Activated T-cell treated with anti-CD3 and anti-CD28 coated beads for 48 hours (primary cell): ENCODE data around the gene EEFSEC.
"Not testable (repeated sequence)": the region's sequence is repeated elsewhere in the genome, so short reads cannot be mapped to it uniquely, and the experiment has no call there.

Experiments
- DNase-seq: peaks from one replicate; pipeline ENCODE4 v3.0.0-alpha.2; 2020; ENCODE audit warnings: low read depth

Gene EEFSEC

GRCh38 chr3:128152419-128153155 is 694 bp upstream of the EEFSEC start:
- DNase-seq = no peak

DNA sequence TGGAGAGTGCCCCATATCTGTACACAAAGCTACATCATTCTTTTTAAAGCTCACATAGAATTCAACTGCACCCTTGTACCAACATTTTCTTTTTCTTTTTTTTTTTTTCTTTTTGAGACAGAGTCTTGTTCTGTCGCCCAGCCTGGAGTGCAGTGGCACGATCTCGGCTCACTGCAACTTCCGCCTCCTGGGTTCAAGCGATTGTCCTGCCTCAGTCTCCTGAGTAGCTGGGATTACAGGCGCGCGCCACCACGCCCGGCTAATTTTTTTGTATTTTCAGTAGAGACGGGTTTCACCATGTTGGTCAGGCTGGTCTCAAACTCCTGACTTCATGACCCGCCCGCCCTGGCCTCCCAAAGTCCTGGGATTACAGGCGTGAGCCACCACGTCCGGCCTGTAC is 1.1 kb downstream of the EEFSEC start:
- DNase-seq = not testable (repeated sequence)

- DNase-seq = no peak
Observed at GRCh38 chr3:128155616-128156360, 2.5 kb downstream of the EEFSEC start.

DNA sequence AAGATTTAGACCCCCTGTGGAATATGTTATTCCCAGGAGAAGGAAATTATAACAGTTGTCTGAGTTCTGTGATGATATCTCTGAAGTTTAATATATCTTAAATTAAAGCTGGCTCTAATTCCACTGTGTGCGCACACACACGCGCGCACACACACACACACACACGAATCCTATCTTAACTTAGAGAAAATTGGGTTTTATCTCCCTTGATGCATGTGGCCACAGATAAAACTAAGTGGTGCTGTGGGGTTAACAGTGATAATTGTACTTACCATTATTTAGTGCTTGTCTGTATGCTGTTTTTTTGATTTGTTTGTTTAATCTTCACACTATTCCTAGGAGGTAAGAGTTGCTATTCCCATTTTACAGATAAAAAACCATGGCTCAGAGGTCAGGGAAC is 7.4 kb downstream of the EEFSEC start:
- no peak for DNase-seq

DNA sequence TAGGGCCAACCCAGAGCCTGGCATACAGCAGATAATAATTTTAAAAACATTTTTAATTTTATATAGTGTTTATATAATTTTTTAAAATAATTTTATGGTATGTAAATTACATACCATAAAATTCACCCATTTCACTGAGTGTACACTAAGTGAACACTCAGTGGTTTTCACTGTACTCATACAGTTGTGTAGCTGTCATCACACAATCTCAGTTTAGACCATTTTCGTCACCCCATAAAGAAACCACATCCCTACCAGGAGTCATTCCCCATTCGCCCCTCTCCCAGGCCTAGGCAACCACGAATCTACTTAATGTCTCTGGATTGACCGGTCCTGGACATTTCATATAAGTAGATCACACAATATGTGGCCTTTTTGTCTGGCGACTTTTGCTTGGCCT is 10.2 kb downstream of the EEFSEC start:
- no peak for DNase-seq

- DNase-seq = no peak
Observed at GRCh38 chr3:128166971-128167453, 13.7 kb downstream of the EEFSEC start.

DNA sequence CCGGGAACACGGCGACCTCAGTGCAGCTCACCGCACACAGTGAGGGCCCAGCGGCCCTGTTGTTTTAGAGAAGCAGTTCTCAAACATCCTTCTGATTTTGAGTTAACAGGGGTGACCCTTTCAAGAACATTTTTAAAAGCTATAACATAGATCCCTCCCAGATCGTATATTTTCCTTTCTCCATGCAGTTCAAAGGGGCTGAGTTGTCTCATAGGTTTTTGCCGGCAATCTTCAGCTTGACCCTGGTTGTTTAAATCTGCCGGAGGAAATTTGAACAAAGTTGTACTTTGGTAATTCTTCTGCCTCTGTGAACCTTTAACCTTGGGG is 14.3 kb downstream of the EEFSEC start:
- no peak for DNase-seq

DNA sequence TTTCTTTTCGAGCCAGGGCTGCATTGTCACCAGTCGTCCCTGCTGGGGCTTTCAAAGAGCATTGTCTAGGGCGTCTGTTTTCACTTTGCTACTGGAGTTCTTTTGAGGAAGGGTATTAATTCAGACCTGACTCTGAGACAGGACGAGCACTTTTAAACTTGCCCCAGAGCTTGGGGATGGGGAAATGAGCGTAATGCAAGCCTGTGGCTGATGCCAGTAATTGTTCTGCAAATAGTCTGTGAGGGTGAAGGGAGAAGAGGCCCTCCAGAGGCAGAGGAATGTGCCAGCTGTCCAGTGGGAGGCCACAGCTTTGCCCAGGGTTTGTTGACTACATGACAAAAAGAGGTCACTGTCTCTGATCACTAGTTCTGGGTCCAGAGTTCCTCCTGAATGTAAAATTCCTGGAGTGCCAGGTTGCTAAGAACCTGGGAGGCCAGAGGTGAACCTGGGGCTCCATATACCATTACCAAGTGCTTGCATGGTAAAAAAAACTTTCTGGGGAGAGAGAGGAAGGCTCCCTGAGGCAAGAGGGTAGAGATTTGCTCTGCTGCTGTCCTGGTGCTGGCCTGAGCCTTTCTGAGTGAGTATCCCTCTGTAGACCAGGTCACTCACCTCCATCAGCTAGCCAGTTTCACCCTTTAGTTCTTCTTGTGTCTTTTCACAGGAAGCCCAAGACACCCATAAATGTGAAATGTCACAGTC is 14.8 kb downstream of the EEFSEC start:
- no peak for DNase-seq

DNA sequence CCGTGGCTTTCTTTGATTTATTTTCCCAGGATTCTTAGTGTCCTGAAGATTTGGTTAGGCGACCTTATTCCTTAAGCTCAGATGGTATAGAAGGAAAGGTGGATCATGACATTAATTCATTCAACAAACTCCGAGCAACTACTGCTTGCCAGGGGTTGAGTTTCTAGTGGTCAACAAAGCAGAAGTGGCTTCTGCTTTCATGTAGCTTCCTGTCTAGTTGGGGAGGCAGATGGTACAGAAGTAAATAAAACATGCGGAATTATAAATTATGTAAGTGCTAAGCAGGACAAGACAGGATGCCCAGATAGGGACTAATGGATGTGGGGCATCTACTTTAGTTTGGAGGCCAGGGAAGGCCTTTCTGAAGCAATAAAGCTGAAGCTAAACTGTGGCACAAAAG is 15.6 kb downstream of the EEFSEC start:
- no peak for DNase-seq

GRCh38 chr3:128170866-128171516 is 17.7 kb downstream of the EEFSEC start:
- DNase-seq = no peak

GRCh38 chr3:128173200-128173599 is 19.9 kb downstream of the EEFSEC start:
- no peak for DNase-seq

- no peak for DNase-seq
Observed at GRCh38 chr3:128173849-128174248, 20.6 kb downstream of the EEFSEC start.

GRCh38 chr3:128174675-128175590 is 21.7 kb downstream of the EEFSEC start:
- no peak for DNase-seq

DNA sequence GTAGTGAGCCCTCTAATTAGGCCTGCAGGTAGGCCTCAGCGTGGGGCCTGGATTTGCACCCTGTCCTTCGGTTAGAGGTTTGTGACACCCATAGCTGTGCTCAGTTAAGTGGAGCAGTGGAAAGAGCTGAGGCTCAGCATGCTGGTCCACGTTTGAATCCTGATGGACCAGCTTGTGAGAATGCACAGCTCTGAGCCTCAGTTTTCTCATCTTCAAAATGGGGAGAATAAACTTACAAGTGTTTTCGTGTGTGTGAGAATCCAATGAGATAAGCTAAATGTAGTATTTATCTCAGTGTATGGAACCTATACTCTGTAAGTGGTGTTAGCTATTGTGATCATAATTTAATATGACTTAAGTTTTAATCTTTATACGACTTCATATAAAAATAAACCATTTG is 22.5 kb downstream of the EEFSEC start:
- DNase-seq = no peak

DNA sequence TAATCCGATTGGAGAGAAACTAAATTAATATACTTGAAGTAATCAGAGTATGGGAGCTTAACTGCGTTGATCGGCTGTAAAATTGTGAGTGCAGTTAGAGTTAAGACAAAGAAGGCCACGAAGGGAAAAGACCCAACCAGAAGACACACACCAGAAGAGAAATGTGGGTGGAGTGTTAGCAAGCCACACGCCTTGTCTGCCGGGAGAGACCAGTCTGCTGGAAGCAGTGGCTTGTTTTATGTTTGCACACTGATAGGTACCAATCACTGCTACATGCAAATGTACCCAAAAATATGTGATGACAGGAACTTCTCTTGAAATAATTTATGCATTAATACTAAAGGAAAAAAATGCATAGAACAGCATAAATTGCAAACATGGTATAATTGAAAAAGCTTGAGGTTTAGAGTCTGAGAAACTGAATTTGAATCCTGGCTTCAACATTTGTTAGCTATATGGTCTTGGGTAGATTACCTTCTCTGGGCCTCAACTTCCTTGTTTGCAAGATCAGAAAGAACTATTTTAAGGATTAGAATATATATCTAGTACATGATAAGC is 23.1 kb downstream of the EEFSEC start:
- no peak for DNase-seq

DNA sequence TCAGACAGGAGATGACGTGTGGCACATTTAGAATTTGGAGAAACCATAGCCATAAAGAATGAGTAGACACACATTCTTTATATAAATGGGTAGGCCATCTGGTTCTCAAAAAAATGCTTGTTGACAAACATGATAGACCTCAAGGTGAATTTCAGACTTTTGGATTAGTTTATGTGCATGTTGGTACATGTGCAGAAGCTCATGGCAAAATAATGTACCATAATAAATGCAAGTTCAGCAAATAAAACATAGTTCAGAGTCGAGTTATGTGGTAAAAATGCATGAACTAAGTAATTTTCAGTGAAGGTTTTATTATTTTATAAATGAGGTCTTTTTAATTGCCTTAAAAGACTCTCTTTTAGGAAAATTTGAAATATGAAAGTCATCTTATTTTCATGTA is 24.6 kb downstream of the EEFSEC start:
- DNase-seq = no peak

- no peak for DNase-seq
Observed at GRCh38 chr3:128178782-128179483, 25.7 kb downstream of the EEFSEC start.

DNA sequence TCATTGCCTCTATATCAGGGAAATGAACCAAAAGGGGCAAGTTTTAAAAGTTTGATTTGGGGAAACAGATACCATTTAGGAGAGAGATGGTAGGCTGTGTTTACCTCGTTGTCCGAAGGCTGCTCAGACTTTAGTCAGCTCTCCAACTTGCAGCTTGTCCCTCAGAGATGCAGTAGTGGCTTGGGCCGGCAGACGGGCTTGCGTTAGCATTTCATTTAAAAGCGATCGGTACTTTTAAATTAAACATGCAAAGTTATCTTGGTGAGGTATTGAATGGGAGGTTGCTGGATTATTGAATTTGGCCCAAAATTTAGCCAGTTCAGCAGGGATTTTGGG is 26.2 kb downstream of the EEFSEC start:
- DNase-seq = no peak

- no peak for DNase-seq
Observed at GRCh38 chr3:128180436-128180835, 27.2 kb downstream of the EEFSEC start.

- DNase-seq = no peak
Observed at GRCh38 chr3:128180913-128181312, 27.6 kb downstream of the EEFSEC start.

GRCh38 chr3:128182656-128183055 is 29.4 kb downstream of the EEFSEC start:
- DNase-seq = no peak
